GM06990 (cell line): ENCODE results near the gene TMC8.
A peak's percentile ranks its signal among the peaks of the same experiment; 100 is the strongest.

ENCODE experiments used
- DNase-seq: peaks from one replicate; pipeline ENCODE4 v3.0.0-alpha.2; 2011; ENCODE audit not compliant: insufficient read length; ENCODE audit errors: extremely low read depth
- H3K27me3 ChIP-seq: replicated peaks from 2 replicates; pipeline ENCODE4 v1.6.0; 2011; ENCODE audit warnings: low read length; ENCODE audit not compliant: control insufficient read depth, insufficient read depth
- H3K36me3 ChIP-seq: 2 replicates; pipeline ENCODE4 v1.5.1; 2011; ENCODE audit warnings: low read length; ENCODE audit not compliant: control insufficient read depth, insufficient read depth
- H3K4me3 ChIP-seq: replicated peaks from 2 replicates; pipeline ENCODE4 v1.5.1; 2011; ENCODE audit warnings: low read depth, mild to moderate bottlenecking, control low read depth, low read length
- TF ChIP-seq, protein P1 (sequence below): IDR thresholded peaks from 2 replicates; pipeline ENCODE4 v1.5.1; 2011; ENCODE audit warnings: low read length, control low read depth, mild to moderate bottlenecking, inconsistent platforms; ENCODE audit not compliant: insufficient read depth, poor library complexity, severe bottlenecking

The TMC8 gene

DNA sequence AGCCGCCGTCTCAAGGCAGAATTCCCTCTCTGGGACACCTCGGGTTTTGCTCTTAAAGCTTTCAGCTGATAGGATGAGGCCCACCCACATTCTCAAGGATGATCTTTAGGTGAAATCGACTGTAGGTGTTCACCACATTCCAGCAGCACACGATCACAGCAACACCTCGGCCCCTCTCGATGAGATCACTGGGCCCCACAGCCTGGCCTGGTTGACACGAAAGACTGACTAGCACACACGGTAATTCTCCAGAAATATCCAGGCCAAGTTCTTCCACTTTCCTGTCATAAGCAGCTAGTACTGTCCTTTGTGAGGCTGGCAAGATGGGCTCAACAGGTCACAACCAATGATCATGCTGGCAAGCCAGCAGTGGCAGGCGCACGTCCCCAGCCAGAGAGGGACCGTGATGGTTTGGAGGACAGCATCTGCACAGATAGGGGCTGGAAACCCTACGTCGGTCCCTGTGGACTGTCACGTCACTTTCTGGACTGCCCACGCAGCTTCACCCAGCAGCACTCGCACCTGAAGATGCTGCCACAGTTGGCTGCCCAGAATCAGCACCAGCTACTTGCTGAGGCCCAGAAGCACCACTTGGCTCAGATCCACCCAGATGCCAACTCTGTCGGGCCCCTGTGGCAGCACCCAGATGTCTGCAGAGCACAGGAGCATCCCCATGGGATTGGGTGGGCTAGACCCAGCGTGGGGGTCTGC, 19.4 kb upstream of the TMC8 start:
- TF ChIP-seq, protein P1, sequence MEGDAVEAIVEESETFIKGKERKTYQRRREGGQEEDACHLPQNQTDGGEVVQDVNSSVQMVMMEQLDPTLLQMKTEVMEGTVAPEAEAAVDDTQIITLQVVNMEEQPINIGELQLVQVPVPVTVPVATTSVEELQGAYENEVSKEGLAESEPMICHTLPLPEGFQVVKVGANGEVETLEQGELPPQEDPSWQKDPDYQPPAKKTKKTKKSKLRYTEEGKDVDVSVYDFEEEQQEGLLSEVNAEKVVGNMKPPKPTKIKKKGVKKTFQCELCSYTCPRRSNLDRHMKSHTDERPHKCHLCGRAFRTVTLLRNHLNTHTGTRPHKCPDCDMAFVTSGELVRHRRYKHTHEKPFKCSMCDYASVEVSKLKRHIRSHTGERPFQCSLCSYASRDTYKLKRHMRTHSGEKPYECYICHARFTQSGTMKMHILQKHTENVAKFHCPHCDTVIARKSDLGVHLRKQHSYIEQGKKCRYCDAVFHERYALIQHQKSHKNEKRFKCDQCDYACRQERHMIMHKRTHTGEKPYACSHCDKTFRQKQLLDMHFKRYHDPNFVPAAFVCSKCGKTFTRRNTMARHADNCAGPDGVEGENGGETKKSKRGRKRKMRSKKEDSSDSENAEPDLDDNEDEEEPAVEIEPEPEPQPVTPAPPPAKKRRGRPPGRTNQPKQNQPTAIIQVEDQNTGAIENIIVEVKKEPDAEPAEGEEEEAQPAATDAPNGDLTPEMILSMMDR, result no peak
- DNase-seq, result no peak
- Histone ChIP-seq H3K4me3 (no peak overlapping the region), H3K36me3 (peaks cover 46% of the 10 kb centered on the region), H3K27me3 (no peaks in the 10 kb centered on the region)

DNA sequence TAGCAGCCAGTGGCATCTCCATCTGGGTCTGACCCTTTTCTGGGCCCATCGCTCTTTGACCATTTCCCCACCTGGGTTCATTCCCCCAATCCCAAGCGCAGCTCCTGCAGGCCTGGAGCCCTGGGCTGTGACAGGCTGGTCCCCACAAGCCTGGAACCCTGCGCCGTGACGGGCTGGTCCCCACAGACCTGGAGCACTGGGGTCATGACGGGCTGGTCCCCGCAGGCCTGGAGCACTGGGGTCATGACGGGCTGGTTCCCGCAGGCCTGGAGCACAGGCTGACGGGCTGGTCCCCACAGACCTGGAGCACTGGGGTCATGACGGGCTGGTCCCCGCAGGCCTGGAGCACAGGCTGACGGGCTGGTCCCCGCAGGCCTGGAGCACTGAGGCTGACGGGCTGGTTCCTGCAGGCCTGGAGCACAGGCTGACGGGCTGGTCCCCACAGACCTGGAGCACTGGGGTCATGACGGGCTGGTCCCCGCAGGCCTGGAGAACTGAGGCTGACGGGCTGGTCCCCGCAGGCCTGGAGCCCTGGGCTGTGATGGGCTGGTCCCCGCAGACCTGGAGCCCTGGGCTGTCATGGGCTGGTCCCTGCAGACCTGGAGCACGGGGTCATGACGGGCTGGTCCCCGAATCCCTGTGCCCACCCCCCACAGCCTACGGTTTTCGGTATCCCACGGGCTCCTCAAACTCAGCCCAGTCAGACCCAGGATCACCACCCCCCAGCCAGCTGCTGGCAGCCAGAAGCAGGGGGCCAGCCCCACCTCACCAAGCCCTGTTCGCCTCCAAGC, 18.6 kb upstream of the TMC8 start:
- peaks cover 46% of the 10 kb centered on the region for H3K36me3 ChIP-seq
- H3K4me3 ChIP-seq, result no peak overlapping the region
- no peaks in the 10 kb centered on the region for H3K27me3 ChIP-seq
- TF ChIP-seq, protein P1, result no peak
- no peak for DNase-seq

DNA sequence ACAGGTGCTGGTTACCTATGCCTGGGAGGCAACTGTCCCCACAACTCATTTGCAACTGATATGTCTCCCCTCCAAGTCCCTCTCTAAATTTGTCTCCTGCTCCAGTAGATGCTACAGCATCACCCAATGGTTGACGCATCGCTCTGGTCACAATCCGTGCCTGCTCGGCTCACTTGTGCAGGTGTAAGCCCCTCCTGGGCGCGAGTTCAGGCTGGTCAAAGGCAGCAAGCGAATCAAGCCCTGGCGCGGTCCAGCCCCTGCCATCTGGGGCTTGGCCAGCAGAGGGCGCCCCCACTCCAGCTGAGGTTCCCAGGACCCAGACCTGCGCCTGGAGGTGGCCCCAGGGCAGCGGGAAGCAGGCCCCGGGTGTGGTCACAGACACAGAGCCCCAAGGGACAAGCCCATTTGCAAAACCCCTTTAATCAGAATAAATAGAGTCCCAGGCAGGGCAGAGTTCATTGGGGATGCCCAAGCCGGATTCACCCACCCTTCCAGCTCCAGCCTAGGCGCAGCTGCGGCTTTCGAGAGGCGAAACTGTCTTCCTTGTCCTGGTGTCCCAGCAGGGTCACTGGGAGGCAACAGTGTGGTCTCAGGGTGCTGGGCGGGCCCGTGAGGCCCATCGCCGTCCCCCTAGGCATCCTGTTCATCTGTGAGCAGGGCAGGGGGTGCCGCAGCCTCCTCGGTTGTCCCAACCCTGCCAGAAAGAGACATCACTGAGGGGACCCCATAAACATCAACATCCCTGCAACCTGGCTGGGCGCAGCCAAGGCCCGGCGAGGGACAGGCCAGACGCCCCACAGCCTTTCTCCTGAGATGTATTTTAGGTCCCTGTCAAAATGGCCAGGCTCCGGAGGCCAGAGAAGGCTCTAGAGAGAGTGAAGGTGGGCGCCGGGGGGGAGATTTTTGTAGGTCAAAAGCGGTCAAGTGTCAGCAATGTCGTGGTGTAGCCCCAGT, 17.8 kb upstream of the TMC8 start:
- Histone ChIP-seq H3K36me3 (peaks cover 54% of the 10 kb centered on the region), H3K4me3 (no peak overlapping the region), H3K27me3 (no peaks in the 10 kb centered on the region)
- TF ChIP-seq, protein P1, result peak; percentile 96
- DNase-seq, result peak; percentile 83

DNA sequence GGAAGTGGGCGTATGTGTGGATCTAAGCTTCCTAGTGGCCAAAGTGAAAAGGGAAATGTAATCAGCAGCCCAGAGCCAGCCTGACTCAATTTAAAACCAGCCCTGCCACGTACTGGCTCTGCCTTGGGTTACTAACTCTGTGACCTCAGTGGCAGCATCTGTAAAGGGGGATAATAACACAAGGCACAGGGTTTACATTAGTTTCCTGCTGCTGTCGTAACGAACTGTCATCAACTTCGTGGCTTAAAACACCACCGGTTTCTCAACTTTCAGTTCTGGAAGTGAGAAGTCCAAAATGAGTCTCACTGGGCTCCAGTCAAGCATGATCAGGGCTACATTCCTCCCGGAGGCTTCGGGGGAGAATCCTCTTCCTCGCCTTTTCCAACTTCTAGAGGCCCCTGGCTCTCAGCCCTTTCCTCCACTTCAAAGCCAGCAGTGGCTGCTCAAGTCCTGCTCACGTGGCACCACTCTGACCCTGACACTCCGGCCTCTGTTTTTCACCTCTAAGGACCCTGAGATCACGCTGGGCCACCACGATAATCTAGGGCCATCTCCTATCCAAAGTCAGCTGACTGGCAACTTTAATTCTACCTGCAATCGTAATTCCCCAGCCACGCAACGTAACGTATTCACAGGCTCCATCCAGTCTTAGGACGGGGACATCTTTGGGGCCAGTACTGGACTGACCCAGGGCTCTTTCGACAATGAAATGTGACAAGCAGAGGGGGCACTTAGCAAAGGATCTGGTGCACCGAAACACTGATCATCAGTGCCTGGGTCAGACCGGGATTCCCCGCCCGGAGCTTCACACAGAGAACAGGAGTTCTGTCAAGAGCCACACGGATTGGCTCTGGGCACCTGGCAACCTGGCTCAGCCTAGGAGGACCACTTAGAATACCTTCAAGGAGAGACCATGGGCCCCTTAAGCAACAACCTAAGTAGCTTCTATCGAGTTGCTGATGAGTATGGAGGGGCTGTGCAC, 16.5 kb upstream of the TMC8 start:
- Histone ChIP-seq H3K36me3 (peaks cover 58% of the 10 kb centered on the region), H3K27me3 (no peaks in the 10 kb centered on the region), H3K4me3 (no peak overlapping the region)
- TF ChIP-seq, protein P1, result no peak
- DNase-seq, result peak; percentile 60
